Endothelial cell of umbilical vein (primary cell): ENCODE data around the gene WDR7. TPM values are rescaled to one million over a fixed set of nuclear protein-coding genes. Genes with fewer than 3 reads are reported as not detected.

Source experiments
- BruUV-seq: library from RNA; stranded (reverse); fragments of 400-500 nt; replicated peaks from 2 replicates; lab custom pipeline; 2021; lab: Mats Ljungman, UMichigan
- CTCF ChIA-PET: fragments of 300-600, 350-600 bp; sonication (Branson Sonifier 250); formaldehyde crosslinking; loops from one replicate; lab custom pipeline; 2021; ENCODE audit warnings: antibody characterized with exemption, inconsistent platforms; lab: Charles Lee
- POLR2A ChIA-PET: fragments of 300-600, 350-600 bp; sonication (Branson Sonifier 250); formaldehyde crosslinking; loops from one replicate; lab custom pipeline; 2021; ENCODE audit warnings: antibody characterized with exemption, inconsistent platforms; lab: Charles Lee
- DNase-seq: peaks from one replicate; pipeline ENCODE4 v3.0.0-alpha.2; 2011; ENCODE audit warnings: low read depth, low spot score
- FAIRE-seq: peaks from 2 replicates; lab custom pipeline; 2011; peaks lifted over from hg19 to GRCh38; lab: Jason Lieb, UNC
- H2AFZ ChIP-seq: 2 replicates; pipeline ENCODE4 v1.6.0; 2012; ENCODE audit warnings: low read depth, low read length, control low read depth, inconsistent platforms
- H3K27ac ChIP-seq: 2 replicates; pipeline ENCODE4 v1.5.1; 2011; ENCODE audit warnings: low read depth, mild to moderate bottlenecking, control low read depth, low read length, moderate library complexity; ENCODE audit not compliant: insufficient read depth
- H3K27me3 ChIP-seq, 2 experiments: 2 replicates each; pipeline versions ENCODE4 v1.6.0 to v1.6.1; 2011; ENCODE audit warnings: low read length in 2 of 2, mixed read lengths in 1 of 2; ENCODE audit not compliant: control insufficient read depth in 2 of 2, insufficient read depth in 2 of 2
- H3K36me3 ChIP-seq, 2 experiments: 2 replicates in 1 of 2; 3 replicates in 1 of 2; pipeline ENCODE4 v1.5.1; 2011; ENCODE audit warnings: low read length in 2 of 2, mild to moderate bottlenecking in 1 of 2, moderate library complexity in 1 of 2; ENCODE audit not compliant: control insufficient read depth in 2 of 2, insufficient read depth in 2 of 2; ENCODE audit errors: extremely low read depth in 1 of 2
- H3K4me1 ChIP-seq: 3 replicates; pipeline ENCODE4 v1.5.1; 2011; ENCODE audit warnings: mild to moderate bottlenecking, low read length; ENCODE audit not compliant: control insufficient read depth, insufficient read depth; ENCODE audit errors: extremely low read depth
- H3K4me2 ChIP-seq: 2 replicates; pipeline ENCODE4 v1.6.1; 2011; ENCODE audit warnings: low read length, control low read depth, mixed read lengths; ENCODE audit not compliant: insufficient read depth
- H3K4me3 ChIP-seq, 3 experiments: fragments of 200-600 bp in 1 of 3; sonication (generic), shearing (Covaris generic) in 1 of 3; replicated peaks in 1 of 3; 2 replicates each; pipeline ENCODE4 v1.5.1; 2011 to 2016; ENCODE audit warnings: control low read depth in 3 of 3, low read length in 3 of 3, mild to moderate bottlenecking in 2 of 3, inconsistent platforms in 1 of 3, low read depth in 1 of 3, moderate library complexity in 1 of 3; ENCODE audit not compliant: insufficient read depth in 1 of 3
- H3K79me2 ChIP-seq: 2 replicates; pipeline ENCODE4 v1.6.0; 2012; ENCODE audit warnings: low read length, inconsistent platforms; ENCODE audit not compliant: control insufficient read depth, insufficient read depth
- H3K9ac ChIP-seq: replicated peaks from 2 replicates; pipeline ENCODE3; 2011; ENCODE audit warnings: low read length, control low read depth; ENCODE audit not compliant: insufficient read depth; ENCODE audit errors: extremely low read depth
- H3K9me1 ChIP-seq: replicated peaks from 3 replicates; pipeline ENCODE4 v1.6.0; 2011; ENCODE audit warnings: mild to moderate bottlenecking, low read length; ENCODE audit not compliant: control insufficient read depth, insufficient read depth; ENCODE audit errors: extremely low read depth
- H3K9me3 ChIP-seq: replicated peaks from 2 replicates; pipeline ENCODE4 v1.5.1; 2012; ENCODE audit warnings: low read length, inconsistent platforms; ENCODE audit not compliant: control insufficient read depth, insufficient read depth
- H4K20me1 ChIP-seq: replicated peaks from 2 replicates; pipeline ENCODE3; 2011; ENCODE audit warnings: mild to moderate bottlenecking, low read length; ENCODE audit not compliant: control insufficient read depth, insufficient read depth; ENCODE audit errors: extremely low read depth
- EZH2 ChIP-seq: IDR thresholded peaks from 2 replicates; pipeline ENCODE4 v1.6.1; 2012; ENCODE audit warnings: borderline replicate concordance, low read depth, mild to moderate bottlenecking, moderate library complexity, low read length, inconsistent platforms; ENCODE audit not compliant: severe bottlenecking
- FOS ChIP-seq: IDR thresholded peaks from 2 replicates; pipeline ENCODE4 v1.6.1; 2011; ENCODE audit warnings: mild to moderate bottlenecking, low read length, moderate library complexity, borderline replicate concordance; ENCODE audit not compliant: insufficient read depth
- GATA2 ChIP-seq: IDR thresholded peaks from 2 replicates; pipeline ENCODE4 v1.7.0; 2011; ENCODE audit warnings: low read depth, mild to moderate bottlenecking, moderate library complexity, mixed read lengths, low read length; ENCODE audit not compliant: insufficient read length, insufficient read depth
- JUN ChIP-seq: IDR thresholded peaks from 2 replicates; pipeline ENCODE4 v1.6.1; 2011; ENCODE audit warnings: borderline replicate concordance, low read depth; ENCODE audit not compliant: insufficient read length, insufficient read depth
- MYC ChIP-seq: IDR thresholded peaks from one replicate; pipeline ENCODE4 v1.6.1; 2011; ENCODE audit warnings: mild to moderate bottlenecking, low read depth, low read length
- POLR2A ChIP-seq: IDR thresholded peaks from 2 replicates; pipeline ENCODE4 v1.6.1; 2012; ENCODE audit warnings: low read depth, mild to moderate bottlenecking, control low read depth, low read length
- POLR2AphosphoS5 ChIP-seq: IDR thresholded peaks from 2 replicates; pipeline ENCODE4 v1.6.1; 2012; ENCODE audit warnings: low read depth, mild to moderate bottlenecking, control low read depth, low read length, moderate library complexity; ENCODE audit not compliant: insufficient read depth
- dilution Hi-C: fragments of 300-500 bp; cut with MboI; formaldehyde crosslinking; loops from one replicate; pipeline ENCODE4 v1.15.0; 2019; ENCODE audit warnings: low sequenced_read_pairs; ENCODE audit not compliant: extremely low pct_ligation_motif_present
- intact Hi-C: fragments of 100-400 bp; cut with micrococcal nuclease; formaldehyde crosslinking; loops from one replicate; pipeline ENCODE4 v1.10.0; 2022
- polyA plus RNA-seq, 4 experiments: library from polyadenylated mRNA; depleted of rRNA in 3 of 4; stranded (reverse) in 3 of 4; unstranded in 1 of 4; fragments of >200 nt; gene quantifications; 2 replicates each; pipeline versions ENCODE4 v1.2.1 to v1.2.3, GENCODE V29; 2011 to 2012; ENCODE audit warnings: missing spikeins in 1 of 4
- total RNA-seq: library from RNA; stranded (reverse); gene quantifications from 2 replicates; pipeline ENCODE4 v1.2.3, GENCODE V29; 2021
- TF ChIP-seq, protein P1 (sequence below): IDR thresholded peaks from 2 replicates; pipeline ENCODE4 v1.6.1; 2011; ENCODE audit not compliant: insufficient read depth, insufficient read length
- TF ChIP-seq, protein P2 (sequence below), 2 donors: IDR thresholded peaks; 1 replicate in 1 of 2; 2 replicates in 1 of 2; pipeline ENCODE4 v1.5.1; 2011; ENCODE audit warnings: low read length in 2 of 2, mild to moderate bottlenecking in 2 of 2, moderate library complexity in 2 of 2, control low read depth in 1 of 2, inconsistent platforms in 1 of 2, low read depth in 1 of 2; ENCODE audit not compliant: insufficient read depth in 1 of 2; ENCODE audit errors: extremely low read depth in 1 of 2

The WDR7 gene
- total and polyA plus RNA-seq, 2 donors (not counting 3 experiments of a cell fraction or from before 2014, with no cell fraction given): 5.9 to 19.0 TPM

DNA sequence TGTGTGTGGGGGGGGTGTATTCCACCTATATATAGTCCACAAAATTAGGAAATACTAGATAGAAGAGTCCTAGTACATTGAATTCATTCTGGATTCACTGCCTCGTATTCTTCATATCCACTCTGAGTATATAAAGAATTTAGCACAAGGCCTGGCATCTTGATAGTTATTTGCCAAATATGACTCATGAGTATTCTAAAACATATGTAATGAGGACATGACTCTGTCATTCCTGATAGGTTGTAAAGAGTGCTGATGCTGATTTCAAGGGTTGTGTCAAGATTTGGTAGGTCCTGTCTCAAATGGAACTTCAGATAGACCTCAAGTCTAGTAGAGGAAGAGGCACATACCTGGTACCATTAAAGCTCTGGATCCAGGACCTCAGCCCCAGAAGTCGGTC lies 322.3 kb downstream of the WDR7 start:
- Histone ChIP-seq H3K36me3 (no peaks in the 10 kb centered on the region), H3K9me3 (no peaks in the 10 kb centered on the region), H4K20me1 (no peaks in the 10 kb centered on the region), H3K4me1 (no peaks in the 10 kb centered on the region), H3K9me1 (no peaks in the 10 kb centered on the region), H3K79me2 (no peaks in the 10 kb centered on the region), H3K4me3 (no peak overlapping the region), H3K4me2 (no peak overlapping the region), H3K27me3 (no peaks in the 10 kb centered on the region), H2AFZ (no peak overlapping the region), H3K9ac (no peak overlapping the region), H3K27ac (no peak overlapping the region)
- no peak for FAIRE-seq
- DNase-seq: no peak
- intact Hi-C loops (no loop called here), dilution Hi-C loops (no loop called here)
- POLR2A ChIA-PET: no interaction called here
- CTCF ChIA-PET: no interaction called here
- no TSS peak for BruUV-seq
- TF ChIP-seq, protein P1, sequence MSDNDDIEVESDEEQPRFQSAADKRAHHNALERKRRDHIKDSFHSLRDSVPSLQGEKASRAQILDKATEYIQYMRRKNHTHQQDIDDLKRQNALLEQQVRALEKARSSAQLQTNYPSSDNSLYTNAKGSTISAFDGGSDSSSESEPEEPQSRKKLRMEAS: no peak
- TF ChIP-seq POLR2AphosphoS5 (no peak), JUN (no peak), EZH2 (no peak), MYC (no peak), FOS (no peak), POLR2A (no peak), GATA2 (no peak)
- TF ChIP-seq, protein P2, sequence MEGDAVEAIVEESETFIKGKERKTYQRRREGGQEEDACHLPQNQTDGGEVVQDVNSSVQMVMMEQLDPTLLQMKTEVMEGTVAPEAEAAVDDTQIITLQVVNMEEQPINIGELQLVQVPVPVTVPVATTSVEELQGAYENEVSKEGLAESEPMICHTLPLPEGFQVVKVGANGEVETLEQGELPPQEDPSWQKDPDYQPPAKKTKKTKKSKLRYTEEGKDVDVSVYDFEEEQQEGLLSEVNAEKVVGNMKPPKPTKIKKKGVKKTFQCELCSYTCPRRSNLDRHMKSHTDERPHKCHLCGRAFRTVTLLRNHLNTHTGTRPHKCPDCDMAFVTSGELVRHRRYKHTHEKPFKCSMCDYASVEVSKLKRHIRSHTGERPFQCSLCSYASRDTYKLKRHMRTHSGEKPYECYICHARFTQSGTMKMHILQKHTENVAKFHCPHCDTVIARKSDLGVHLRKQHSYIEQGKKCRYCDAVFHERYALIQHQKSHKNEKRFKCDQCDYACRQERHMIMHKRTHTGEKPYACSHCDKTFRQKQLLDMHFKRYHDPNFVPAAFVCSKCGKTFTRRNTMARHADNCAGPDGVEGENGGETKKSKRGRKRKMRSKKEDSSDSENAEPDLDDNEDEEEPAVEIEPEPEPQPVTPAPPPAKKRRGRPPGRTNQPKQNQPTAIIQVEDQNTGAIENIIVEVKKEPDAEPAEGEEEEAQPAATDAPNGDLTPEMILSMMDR (IDR thresholded peaks at IDR 0.05; ENCODE audit: extremely low read depth in 1 of 2, insufficient read depth in 1 of 2, low read depth in 1 of 2, low read length in 2 of 2): no peak
